Measurements from ENCODE around the gene BANK1.

Gene BANK1

DNA sequence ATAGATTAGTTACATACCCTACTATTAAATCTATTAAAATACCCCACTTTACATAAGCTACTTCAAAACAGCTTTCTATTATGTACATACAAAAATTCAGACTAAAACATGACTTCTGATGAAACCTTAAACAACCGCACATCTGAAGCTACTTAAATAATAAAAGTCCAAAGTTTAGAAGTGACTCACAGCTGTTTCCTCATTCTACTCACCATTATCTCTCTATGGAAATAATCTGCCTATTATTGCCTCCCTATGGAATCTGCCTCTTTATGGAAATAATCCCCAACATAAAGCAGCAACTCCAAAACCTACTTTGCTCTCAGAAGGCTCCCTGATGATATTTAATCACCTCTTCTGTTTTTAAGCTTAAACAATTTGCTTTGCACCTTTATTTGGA is 15.7 kb upstream of the BANK1 start:
- no peak for DNase-seq (ENCODE audit: low read depth, low spot score)
- no peak overlapping the region for H3K4me3 ChIP-seq (ENCODE audit: insufficient read length, low read depth)
- H3K9ac ChIP-seq (ENCODE audit: insufficient read length, low read depth): no peak overlapping the region
- H3K9me3 ChIP-seq (ENCODE audit: insufficient read depth, low read length): no peaks in the 10 kb centered on the region
- no peaks in the 10 kb centered on the region for H3K27me3 ChIP-seq (ENCODE audit: insufficient read depth, insufficient read length)
- TF ChIP-seq SUZ12 (IDR thresholded peaks at IDR 0.05; ENCODE audit: extremely low read depth, insufficient read depth, insufficient read length) (no peak), YY1 (IDR thresholded peaks at IDR 0.05; ENCODE audit: insufficient read depth, insufficient read length) (no peak), ZNF274 (IDR thresholded peaks at IDR 0.05; ENCODE audit: low read depth, low read length) (no peak)
- no peaks in the 10 kb centered on the region for H3K4me1 ChIP-seq (ENCODE audit: insufficient read depth, insufficient read length)
- H3K36me3 ChIP-seq (ENCODE audit: insufficient read depth, insufficient read length, low read length): no peaks in the 10 kb centered on the region

DNA sequence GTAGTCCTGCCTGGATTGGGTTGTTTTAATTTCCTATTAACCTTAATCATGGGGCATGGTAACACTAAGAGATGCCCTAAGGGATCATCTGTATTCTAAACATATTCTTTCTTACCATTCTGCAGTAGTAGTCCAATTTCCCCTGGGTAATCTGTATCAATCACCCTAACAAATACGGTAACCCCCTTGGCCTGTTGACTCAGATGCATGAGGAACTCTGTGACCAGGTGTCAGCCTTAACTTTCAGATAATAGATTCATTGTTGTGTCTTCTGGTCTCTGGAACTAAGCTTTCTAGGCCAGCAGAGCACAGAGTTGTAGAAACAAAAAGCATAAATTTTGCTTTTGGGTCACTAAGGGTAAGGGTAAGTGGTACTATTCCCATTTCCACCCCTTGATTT is 13.1 kb upstream of the BANK1 start:
- H3K27me3 ChIP-seq (ENCODE audit: insufficient read depth, insufficient read length): no peaks in the 10 kb centered on the region
- H3K9ac ChIP-seq (ENCODE audit: insufficient read length, low read depth): no peak overlapping the region
- no peaks in the 10 kb centered on the region for H3K36me3 ChIP-seq (ENCODE audit: insufficient read depth, insufficient read length, low read length)
- no peak for DNase-seq (ENCODE audit: low read depth, low spot score)
- H3K4me1 ChIP-seq (ENCODE audit: insufficient read depth, insufficient read length): no peaks in the 10 kb centered on the region
- no peak overlapping the region for H3K4me3 ChIP-seq (ENCODE audit: insufficient read length, low read depth)
- H3K9me3 ChIP-seq (ENCODE audit: insufficient read depth, low read length): no peaks in the 10 kb centered on the region
- TF ChIP-seq ZNF274 (IDR thresholded peaks at IDR 0.05; ENCODE audit: low read depth, low read length) (no peak), SUZ12 (IDR thresholded peaks at IDR 0.05; ENCODE audit: extremely low read depth, insufficient read depth, insufficient read length) (no peak), YY1 (IDR thresholded peaks at IDR 0.05; ENCODE audit: insufficient read depth, insufficient read length) (no peak)

DNA sequence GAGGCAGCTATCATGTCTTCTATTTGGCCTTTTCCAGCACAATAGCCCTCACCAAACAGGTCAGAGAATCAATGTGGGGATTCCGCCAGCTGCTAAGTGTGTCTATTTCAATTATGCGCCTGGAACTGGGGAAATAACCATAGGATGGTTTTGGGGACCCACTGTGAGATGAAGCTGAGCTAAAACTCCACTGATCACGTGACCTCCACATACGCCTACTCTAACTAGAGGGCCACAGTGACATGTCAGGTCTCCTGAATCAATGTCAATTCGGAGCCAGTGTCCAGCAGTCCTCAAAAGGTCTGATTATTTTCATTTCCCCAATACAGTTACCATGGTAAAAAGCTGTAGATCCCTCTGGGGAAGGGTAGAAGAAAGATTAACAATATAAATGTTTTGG is 10.2 kb upstream of the BANK1 start:
- Histone ChIP-seq H3K9me3 (ENCODE audit: insufficient read depth, low read length) (no peaks in the 10 kb centered on the region), H3K9ac (ENCODE audit: insufficient read length, low read depth) (no peak overlapping the region), H3K4me1 (ENCODE audit: insufficient read depth, insufficient read length) (no peaks in the 10 kb centered on the region), H3K4me3 (ENCODE audit: insufficient read length, low read depth) (no peak overlapping the region), H3K36me3 (ENCODE audit: insufficient read depth, insufficient read length, low read length) (no peaks in the 10 kb centered on the region), H3K27me3 (ENCODE audit: insufficient read depth, insufficient read length) (no peaks in the 10 kb centered on the region)
- TF ChIP-seq YY1 (IDR thresholded peaks at IDR 0.05; ENCODE audit: insufficient read depth, insufficient read length) (no peak), SUZ12 (IDR thresholded peaks at IDR 0.05; ENCODE audit: extremely low read depth, insufficient read depth, insufficient read length) (no peak), ZNF274 (IDR thresholded peaks at IDR 0.05; ENCODE audit: low read depth, low read length) (no peak)
- DNase-seq (ENCODE audit: low read depth, low spot score): no peak

DNA sequence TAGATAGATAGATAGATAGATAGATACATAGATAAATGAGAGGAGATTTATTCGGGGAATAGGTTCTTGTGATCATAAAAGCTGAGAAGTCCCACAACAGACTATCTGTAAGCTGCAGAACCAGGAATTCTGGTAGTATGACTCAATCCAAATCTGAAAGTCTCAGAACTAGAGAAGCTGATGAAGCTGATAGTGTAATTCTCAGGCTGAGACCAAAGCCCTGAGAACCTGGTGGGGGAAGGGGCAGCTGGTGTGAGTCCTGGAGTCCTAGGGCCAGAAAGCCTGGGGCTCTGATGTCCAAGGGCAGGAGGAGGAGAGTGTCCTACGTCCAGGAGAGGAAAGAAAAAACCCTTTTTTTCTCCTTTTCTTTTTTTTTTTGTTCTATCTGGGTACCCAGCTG is 8.0 kb upstream of the BANK1 start:
- TF ChIP-seq YY1 (IDR thresholded peaks at IDR 0.05; ENCODE audit: insufficient read depth, insufficient read length) (no peak), SUZ12 (IDR thresholded peaks at IDR 0.05; ENCODE audit: extremely low read depth, insufficient read depth, insufficient read length) (no peak), ZNF274 (IDR thresholded peaks at IDR 0.05; ENCODE audit: low read depth, low read length) (no peak)
- H3K4me1 ChIP-seq (ENCODE audit: insufficient read depth, insufficient read length): no peaks in the 10 kb centered on the region
- H3K36me3 ChIP-seq (ENCODE audit: insufficient read depth, insufficient read length, low read length): no peaks in the 10 kb centered on the region
- H3K4me3 ChIP-seq (ENCODE audit: insufficient read length, low read depth): no peak overlapping the region
- no peaks in the 10 kb centered on the region for H3K27me3 ChIP-seq (ENCODE audit: insufficient read depth, insufficient read length)
- H3K9me3 ChIP-seq (ENCODE audit: insufficient read depth, low read length): no peaks in the 10 kb centered on the region
- DNase-seq (ENCODE audit: low read depth, low spot score): no peak
- no peak overlapping the region for H3K9ac ChIP-seq (ENCODE audit: insufficient read length, low read depth)

DNA sequence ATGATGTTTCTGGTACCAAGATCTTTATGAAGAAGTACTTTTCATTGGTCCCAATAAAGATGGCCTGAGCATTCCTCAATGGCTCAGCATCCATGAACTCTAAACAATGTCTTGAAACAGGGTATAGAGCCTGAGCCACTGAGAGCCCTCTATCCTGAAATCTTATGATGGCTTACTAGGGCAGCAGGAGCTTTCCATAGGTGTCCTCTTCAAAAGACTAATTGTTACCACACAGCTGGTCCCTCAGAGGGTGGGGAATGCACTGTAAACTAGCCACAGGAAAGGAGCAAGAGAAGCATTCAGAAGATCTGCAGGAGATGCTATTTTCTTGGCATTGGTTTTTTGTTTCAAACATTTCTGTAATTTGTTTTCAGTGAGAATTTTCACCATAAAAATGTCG is 5.6 kb upstream of the BANK1 start:
- Histone ChIP-seq H3K9me3 (ENCODE audit: insufficient read depth, low read length) (no peaks in the 10 kb centered on the region), H3K9ac (ENCODE audit: insufficient read length, low read depth) (no peak overlapping the region), H3K36me3 (ENCODE audit: insufficient read depth, insufficient read length, low read length) (no peaks in the 10 kb centered on the region), H3K27me3 (ENCODE audit: insufficient read depth, insufficient read length) (no peaks in the 10 kb centered on the region), H3K4me1 (ENCODE audit: insufficient read depth, insufficient read length) (no peaks in the 10 kb centered on the region), H3K4me3 (ENCODE audit: insufficient read length, low read depth) (no peak overlapping the region)
- DNase-seq (ENCODE audit: low read depth, low spot score): no peak
- TF ChIP-seq YY1 (IDR thresholded peaks at IDR 0.05; ENCODE audit: insufficient read depth, insufficient read length): no peak
- TF ChIP-seq ZNF274 (IDR thresholded peaks at IDR 0.05; ENCODE audit: low read depth, low read length): no peak
- no peak for TF ChIP-seq SUZ12 (IDR thresholded peaks at IDR 0.05; ENCODE audit: extremely low read depth, insufficient read depth, insufficient read length)

DNA sequence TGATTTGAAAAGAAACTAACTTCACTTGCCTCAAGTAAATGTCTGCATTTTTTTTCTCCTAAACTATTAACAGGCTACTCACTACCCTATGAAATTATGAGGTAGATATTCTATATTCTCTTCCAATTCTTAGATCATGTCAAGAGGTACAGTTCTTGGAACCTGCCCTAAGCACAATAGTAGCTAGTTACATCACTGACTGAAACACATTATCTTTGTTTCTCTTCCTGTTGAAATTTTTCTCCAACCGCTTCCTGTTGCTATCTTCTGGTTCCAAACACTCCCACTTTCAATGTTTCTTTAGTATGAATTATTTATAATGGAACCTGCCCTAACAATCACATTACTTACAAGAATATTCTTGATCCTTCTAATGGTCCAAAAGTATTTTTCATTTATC is 5.0 kb upstream of the BANK1 start:
- H3K9ac ChIP-seq (ENCODE audit: insufficient read length, low read depth): no peak overlapping the region
- no peak overlapping the region for H3K4me3 ChIP-seq (ENCODE audit: insufficient read length, low read depth)
- no peak for DNase-seq (ENCODE audit: low read depth, low spot score)
- no peaks in the 10 kb centered on the region for H3K4me1 ChIP-seq (ENCODE audit: insufficient read depth, insufficient read length)
- H3K27me3 ChIP-seq (ENCODE audit: insufficient read depth, insufficient read length): no peaks in the 10 kb centered on the region
- TF ChIP-seq YY1 (IDR thresholded peaks at IDR 0.05; ENCODE audit: insufficient read depth, insufficient read length): no peak
- no peak for TF ChIP-seq SUZ12 (IDR thresholded peaks at IDR 0.05; ENCODE audit: extremely low read depth, insufficient read depth, insufficient read length)
- TF ChIP-seq ZNF274 (IDR thresholded peaks at IDR 0.05; ENCODE audit: low read depth, low read length): no peak
- H3K36me3 ChIP-seq (ENCODE audit: insufficient read depth, insufficient read length, low read length): no peaks in the 10 kb centered on the region
- no peaks in the 10 kb centered on the region for H3K9me3 ChIP-seq (ENCODE audit: insufficient read depth, low read length)

DNA sequence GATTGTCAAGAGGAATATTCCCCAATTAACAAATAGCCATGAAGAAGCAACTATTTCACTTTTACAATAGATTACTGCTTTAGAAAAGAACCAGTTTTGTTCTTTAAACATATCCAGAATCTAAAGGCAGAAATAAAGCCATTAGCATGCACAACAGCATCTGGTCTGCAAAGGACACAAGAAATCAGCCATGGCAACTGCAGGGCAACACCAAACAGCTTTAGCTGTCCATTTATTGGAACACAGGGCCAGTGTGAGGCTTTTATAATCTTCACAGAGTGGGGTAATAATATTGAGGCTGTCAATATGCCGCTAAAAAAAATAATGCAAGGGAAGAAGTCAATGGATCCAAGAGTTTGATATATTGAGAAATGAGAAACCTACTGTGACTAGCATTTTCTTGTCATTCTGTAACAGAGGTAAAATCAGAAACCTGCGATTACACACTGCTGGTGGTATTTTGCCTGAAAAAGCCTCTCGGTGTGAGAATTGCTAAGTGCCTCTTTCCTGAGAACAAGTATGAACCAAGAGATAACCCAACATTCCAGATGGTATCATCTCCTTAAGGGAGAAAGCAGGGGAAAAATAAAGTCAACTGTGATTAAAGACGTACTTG is 2.7 kb upstream of the BANK1 start:
- H3K4me3 ChIP-seq (ENCODE audit: insufficient read length, low read depth): no peak overlapping the region
- no peaks in the 10 kb centered on the region for H3K36me3 ChIP-seq (ENCODE audit: insufficient read depth, insufficient read length, low read length)
- H3K9ac ChIP-seq (ENCODE audit: insufficient read length, low read depth): no peak overlapping the region
- no peaks in the 10 kb centered on the region for H3K9me3 ChIP-seq (ENCODE audit: insufficient read depth, low read length)
- no peaks in the 10 kb centered on the region for H3K4me1 ChIP-seq (ENCODE audit: insufficient read depth, insufficient read length)
- no peak for TF ChIP-seq YY1 (IDR thresholded peaks at IDR 0.05; ENCODE audit: insufficient read depth, insufficient read length)
- TF ChIP-seq SUZ12 (IDR thresholded peaks at IDR 0.05; ENCODE audit: extremely low read depth, insufficient read depth, insufficient read length): no peak
- no peak for TF ChIP-seq ZNF274 (IDR thresholded peaks at IDR 0.05; ENCODE audit: low read depth, low read length)
- no peak for DNase-seq (ENCODE audit: low read depth, low spot score)
- H3K27me3 ChIP-seq (ENCODE audit: insufficient read depth, insufficient read length): no peaks in the 10 kb centered on the region

Measured in NT2/D1 (cell line).